Choroid plexus epithelial cell (primary cell): Measurements from ENCODE around the gene ODC1.
"Not testable (repeated sequence)": the region's sequence is repeated elsewhere in the genome, so short reads cannot be mapped to it uniquely, and the experiment has no call there.

ENCODE experiments used
- DNase-seq: peaks from one replicate; pipeline ENCODE4 v3.0.0-alpha.2; 2010; ENCODE audit warnings: low read depth
- H3K4me3 ChIP-seq: 2 replicates; pipeline ENCODE4 v1.5.1; 2011; ENCODE audit warnings: low read depth, mild to moderate bottlenecking, control low read depth, low read length, moderate library complexity
- TF ChIP-seq, protein P1 (sequence below): conservative IDR thresholded peaks from 2 replicates; pipeline ENCODE4 v1.5.1; 2011; ENCODE audit warnings: low read depth, mild to moderate bottlenecking, control low read depth, inconsistent platforms, low read length, moderate library complexity

Gene ODC1

DNA sequence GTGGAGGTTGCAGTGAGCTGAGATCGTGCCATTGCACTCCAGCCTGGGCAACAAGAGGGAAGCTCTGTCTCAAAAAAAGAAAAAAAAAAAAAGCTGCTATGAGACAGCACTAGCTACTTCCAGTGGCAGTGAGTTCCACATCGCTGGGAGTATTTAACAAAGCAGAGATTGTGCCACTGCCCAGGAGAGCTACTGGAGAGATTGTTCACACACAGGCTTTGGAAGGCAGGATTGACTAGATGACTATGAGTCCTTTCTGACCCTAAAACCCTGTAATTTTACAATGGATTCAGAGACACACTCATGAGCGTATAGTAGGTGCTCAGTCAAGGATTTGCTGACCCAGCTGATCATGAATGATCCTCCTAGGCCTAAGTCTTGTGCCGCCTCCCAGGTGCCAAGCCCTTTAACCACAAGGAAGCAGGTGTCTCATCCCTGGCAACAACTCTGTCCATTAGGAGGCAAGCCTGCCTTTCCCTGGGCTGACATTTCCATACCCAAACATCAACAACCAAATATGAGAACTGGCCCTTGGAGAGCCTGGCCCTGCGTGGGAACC, 45.0 kb upstream of the ODC1 start:
- no peak for DNase-seq
- no peak overlapping the region for H3K4me3 ChIP-seq
- TF ChIP-seq, protein P1, sequence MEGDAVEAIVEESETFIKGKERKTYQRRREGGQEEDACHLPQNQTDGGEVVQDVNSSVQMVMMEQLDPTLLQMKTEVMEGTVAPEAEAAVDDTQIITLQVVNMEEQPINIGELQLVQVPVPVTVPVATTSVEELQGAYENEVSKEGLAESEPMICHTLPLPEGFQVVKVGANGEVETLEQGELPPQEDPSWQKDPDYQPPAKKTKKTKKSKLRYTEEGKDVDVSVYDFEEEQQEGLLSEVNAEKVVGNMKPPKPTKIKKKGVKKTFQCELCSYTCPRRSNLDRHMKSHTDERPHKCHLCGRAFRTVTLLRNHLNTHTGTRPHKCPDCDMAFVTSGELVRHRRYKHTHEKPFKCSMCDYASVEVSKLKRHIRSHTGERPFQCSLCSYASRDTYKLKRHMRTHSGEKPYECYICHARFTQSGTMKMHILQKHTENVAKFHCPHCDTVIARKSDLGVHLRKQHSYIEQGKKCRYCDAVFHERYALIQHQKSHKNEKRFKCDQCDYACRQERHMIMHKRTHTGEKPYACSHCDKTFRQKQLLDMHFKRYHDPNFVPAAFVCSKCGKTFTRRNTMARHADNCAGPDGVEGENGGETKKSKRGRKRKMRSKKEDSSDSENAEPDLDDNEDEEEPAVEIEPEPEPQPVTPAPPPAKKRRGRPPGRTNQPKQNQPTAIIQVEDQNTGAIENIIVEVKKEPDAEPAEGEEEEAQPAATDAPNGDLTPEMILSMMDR = no peak

DNA sequence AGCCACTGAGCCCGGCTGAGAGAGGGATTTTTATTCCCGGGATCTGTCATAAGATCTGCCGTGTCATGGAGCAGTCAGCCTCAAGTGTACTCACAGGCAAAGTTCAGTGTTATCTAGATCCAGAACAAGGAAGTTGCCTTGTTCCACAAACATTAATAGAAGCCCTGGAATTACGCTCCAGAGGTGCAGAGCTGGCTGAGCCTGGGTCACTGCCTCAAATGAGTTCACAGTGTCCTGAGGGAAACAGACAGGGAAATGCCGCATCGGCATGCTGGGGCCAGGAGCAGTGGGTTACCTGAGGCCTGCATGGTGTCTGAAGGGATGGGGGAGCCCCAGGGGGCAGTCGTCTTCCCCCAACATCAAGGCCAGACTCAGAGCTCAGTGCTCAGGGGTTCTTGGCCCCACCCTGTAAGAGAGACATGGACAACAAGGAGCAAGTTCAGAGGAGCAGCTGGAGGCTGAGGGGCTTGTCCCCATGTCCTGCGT, 42.7 kb upstream of the ODC1 start:
- no peak overlapping the region for H3K4me3 ChIP-seq
- TF ChIP-seq, protein P1 = no peak
- no peak for DNase-seq

DNA sequence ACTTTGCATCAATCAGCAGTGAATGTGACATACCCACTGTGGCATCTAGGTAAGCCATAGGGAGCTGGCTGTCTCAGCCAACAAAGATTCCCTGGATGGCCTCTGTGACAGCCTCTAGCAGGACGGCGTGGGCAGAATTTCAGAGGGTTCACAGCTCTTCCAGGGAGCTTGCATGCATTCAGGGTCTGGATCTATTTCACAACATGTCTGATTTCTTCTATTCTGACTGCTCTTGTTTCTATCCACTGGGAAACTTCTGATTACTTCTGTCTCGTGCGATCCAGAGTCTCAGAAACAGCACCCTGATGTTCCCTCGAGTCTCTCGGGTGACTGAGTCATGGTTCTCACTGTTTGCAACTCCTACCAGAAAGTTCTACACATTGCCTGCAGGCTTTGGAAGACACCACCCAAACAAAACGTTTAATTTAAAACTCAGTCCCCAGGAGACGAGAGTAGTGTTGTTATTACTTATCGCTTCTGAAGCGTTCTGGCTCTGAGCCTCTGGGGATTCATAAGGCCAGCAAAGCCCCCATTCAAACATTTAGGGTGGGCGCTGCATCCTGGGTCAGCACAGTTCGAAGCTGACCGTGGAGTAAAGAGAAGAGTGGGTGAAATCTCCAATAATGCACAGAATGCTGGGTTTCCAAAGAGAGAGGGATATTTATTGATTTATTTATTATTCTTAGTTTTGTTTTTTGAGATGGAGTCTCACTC, 41.9 kb upstream of the ODC1 start:
- peak; percentile 29 for DNase-seq
- TF ChIP-seq, protein P1 = no peak
- H3K4me3 ChIP-seq = no peak overlapping the region

DNA sequence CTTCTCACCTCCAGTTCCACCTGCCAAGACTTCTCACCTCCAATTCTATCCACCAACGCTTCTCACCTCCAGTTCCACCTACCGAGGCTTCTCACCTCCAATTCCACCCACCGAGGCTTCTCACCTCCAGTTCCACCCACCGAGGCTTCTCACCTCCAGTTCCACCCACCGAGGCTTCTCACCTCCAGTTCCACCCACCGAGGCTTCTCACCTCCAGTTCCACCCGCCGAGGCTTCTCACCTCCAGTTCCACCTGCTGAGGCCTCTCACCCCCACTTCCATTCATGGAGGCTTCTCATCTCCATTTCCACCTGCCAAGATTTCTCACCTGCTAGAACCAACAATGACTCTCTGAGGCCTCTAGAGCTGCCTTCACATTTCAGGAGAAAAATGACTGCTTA, 40.0 kb upstream of the ODC1 start:
- not testable (repeated sequence) for DNase-seq, H3K4me3 ChIP-seq

DNA sequence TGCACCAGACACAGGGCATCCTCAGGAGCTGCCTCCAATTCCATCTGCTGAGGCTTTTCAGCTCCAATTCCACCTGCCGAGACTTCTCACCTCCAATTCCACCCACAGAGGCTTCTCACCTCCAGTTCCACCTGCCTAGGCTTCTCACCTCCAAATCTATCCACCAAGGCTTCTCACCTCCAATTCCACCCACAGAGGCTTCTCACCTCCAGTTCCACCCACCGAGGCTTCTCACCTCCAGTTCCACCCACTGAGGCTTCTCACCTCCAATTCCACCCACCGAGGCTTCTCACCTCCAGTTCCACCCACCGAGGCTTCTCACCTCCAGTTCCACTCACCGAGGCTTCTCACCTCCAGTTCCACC, 39.6 kb upstream of the ODC1 start:
- DNase-seq, H3K4me3 ChIP-seq: not testable (repeated sequence)

DNA sequence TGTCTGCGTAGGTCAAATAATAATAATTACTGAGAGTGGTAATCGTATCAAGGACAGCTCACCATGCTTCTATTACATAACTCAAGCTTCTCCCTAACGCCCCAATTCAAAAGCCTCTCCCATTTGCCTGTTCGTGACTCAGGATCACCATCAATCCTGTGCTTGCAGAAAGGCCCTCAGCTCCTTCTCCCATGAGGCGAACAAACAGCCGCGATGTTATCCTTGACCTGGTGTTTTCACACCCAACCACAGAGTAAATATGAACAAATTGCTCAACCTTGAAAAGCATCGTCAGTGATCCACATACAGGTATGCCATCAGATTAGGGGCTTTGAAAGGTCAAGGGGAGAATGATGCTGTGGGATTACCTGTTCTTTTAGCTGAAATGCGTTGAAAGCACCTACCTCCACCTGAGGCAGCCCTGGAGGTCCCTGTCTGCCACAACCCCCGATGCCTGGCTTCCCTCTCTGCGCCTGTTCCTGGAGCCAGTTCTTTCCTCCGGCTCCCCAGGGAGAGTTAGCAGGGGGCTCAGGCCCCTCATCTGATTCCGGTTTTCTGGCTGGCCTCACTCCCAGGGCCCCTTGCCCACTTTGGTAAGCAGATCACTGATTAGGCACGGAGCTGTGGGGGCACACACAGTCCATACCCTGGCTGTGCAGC, 39.1 kb upstream of the ODC1 start:
- H3K4me3 ChIP-seq = no peak overlapping the region
- TF ChIP-seq, protein P1 = no peak
- DNase-seq = no peak

DNA sequence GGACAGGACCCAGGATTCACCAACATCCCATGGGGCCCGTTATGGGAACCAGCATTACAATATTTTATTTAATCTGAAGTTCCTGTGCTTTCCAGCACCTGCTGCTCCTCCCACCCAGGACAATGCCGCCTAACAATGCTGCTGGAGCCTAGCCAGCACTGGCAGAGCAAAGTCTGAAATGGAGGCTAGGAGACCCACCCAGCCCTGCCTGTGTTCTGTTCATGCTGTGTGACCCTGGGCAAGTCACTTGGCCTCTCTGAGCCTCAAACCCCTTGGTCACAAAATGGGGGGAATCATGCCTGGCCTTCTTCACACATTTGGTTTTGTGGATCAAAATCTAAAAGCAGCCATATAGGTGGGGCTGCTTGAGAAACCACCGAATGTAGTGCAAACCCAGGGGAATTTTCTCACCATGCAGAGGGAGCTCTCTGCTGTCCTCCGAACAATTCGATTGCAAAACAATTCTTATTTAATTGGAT, 38.5 kb upstream of the ODC1 start:
- no peak overlapping the region for H3K4me3 ChIP-seq
- no peak for DNase-seq
- TF ChIP-seq, protein P1 = no peak

DNA sequence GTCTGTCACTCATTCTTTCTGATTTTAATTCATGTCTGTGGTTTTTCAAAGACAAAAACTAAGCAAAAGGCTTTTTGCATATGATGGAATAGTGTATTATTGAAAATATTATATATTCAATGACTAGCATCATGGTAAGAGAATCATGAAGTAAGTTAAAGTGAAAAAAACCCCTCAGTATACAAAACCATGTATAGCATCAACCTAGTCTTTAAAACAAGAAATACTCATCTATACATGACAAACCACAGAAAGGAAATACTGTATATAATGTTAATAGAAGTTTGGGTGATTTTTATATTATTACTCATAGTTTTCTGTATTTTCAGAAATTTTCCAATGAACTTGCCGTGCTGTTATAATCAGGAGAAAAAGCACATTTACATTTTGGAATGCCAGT, 38.0 kb upstream of the ODC1 start:
- H3K4me3 ChIP-seq = no peak overlapping the region
- DNase-seq = no peak
- TF ChIP-seq, protein P1 = no peak
